OCI-M1 (cell line): Measurements from ENCODE around the gene CNTNAP2.

Experiments used
- DNase-seq: peaks from one replicate; lab custom pipeline; 2025; lab: John Stamatoyannopoulos, UW

The CNTNAP2 gene

GRCh38 chr7:146683439-146683838 is 566.8 kb downstream of the CNTNAP2 start:
- no peak for DNase-seq

- DNase-seq: no peak
Measured at GRCh38 chr7:146690987-146691386, 574.4 kb downstream of the CNTNAP2 start.

- no peak for DNase-seq
Measured at GRCh38 chr7:146698995-146699610, 582.5 kb downstream of the CNTNAP2 start.

GRCh38 chr7:146700015-146700560 is 583.5 kb downstream of the CNTNAP2 start:
- no peak for DNase-seq

GRCh38 chr7:146701166-146701565 is 584.6 kb downstream of the CNTNAP2 start:
- no peak for DNase-seq

- DNase-seq: no peak
Measured at GRCh38 chr7:146702898-146703297, 586.3 kb downstream of the CNTNAP2 start.

- DNase-seq: no peak
Measured at GRCh38 chr7:146709451-146710027, 592.9 kb downstream of the CNTNAP2 start.

- no peak for DNase-seq
Measured at GRCh38 chr7:146713205-146713604, 596.6 kb downstream of the CNTNAP2 start.

- no peak for DNase-seq
Measured at GRCh38 chr7:146713934-146714333, 597.3 kb downstream of the CNTNAP2 start.

GRCh38 chr7:146720195-146720594 is 603.6 kb downstream of the CNTNAP2 start:
- DNase-seq: no peak

GRCh38 chr7:146722986-146723385 is 606.4 kb downstream of the CNTNAP2 start:
- no peak for DNase-seq

GRCh38 chr7:146725520-146725919 is 608.9 kb downstream of the CNTNAP2 start:
- DNase-seq: no peak

GRCh38 chr7:146728141-146728540 is 611.5 kb downstream of the CNTNAP2 start:
- DNase-seq: peak; percentile 2

GRCh38 chr7:146728611-146729010 is 612.0 kb downstream of the CNTNAP2 start:
- DNase-seq: peak; percentile 32

GRCh38 chr7:146731185-146731584 is 614.6 kb downstream of the CNTNAP2 start:
- DNase-seq: no peak

GRCh38 chr7:146735992-146736391 is 619.4 kb downstream of the CNTNAP2 start:
- no peak for DNase-seq

- DNase-seq: peak; percentile 1
Measured at GRCh38 chr7:146736446-146737190, 620.0 kb downstream of the CNTNAP2 start.

GRCh38 chr7:146740039-146740438 is 623.4 kb downstream of the CNTNAP2 start:
- no peak for DNase-seq

GRCh38 chr7:146741911-146742310 is 625.3 kb downstream of the CNTNAP2 start:
- DNase-seq: no peak

- no peak for DNase-seq
Measured at GRCh38 chr7:146754385-146754784, 637.8 kb downstream of the CNTNAP2 start.

GRCh38 chr7:146755585-146755984 is 639.0 kb downstream of the CNTNAP2 start:
- DNase-seq: no peak

- DNase-seq: no peak
Measured at GRCh38 chr7:146764458-146764857, 647.9 kb downstream of the CNTNAP2 start.

- no peak for DNase-seq
Measured at GRCh38 chr7:146768957-146769356, 652.4 kb downstream of the CNTNAP2 start.
